NCI-H146 treated with DMSO at 0.1 percent for 48 hours (cell line): Measurements from ENCODE around the gene VSX1.
A peak's percentile ranks its signal among the peaks of the same experiment; 100 is the strongest.

ENCODE experiments used
- DNase-seq: peaks from one replicate; lab custom pipeline; 2025; ENCODE audit not compliant: unreplicated experiment; lab: John Stamatoyannopoulos, UW

VSX1 gene

GRCh38 chr20:25066386-25066785 lies 15.6 kb downstream of the VSX1 start:
- DNase-seq, result no peak

- DNase-seq, result peak; percentile 34
Observed at GRCh38 chr20:25065625-25066338, 16.2 kb downstream of the VSX1 start.

GRCh38 chr20:25065072-25065624 lies 16.8 kb downstream of the VSX1 start:
- no peak for DNase-seq

GRCh38 chr20:25064561-25065071 lies 17.3 kb downstream of the VSX1 start:
- no peak for DNase-seq

GRCh38 chr20:25063981-25064380 lies 18.0 kb downstream of the VSX1 start:
- DNase-seq, result no peak

GRCh38 chr20:25063546-25063945 lies 18.4 kb downstream of the VSX1 start:
- DNase-seq, result no peak

GRCh38 chr20:25062841-25063240 lies 19.1 kb downstream of the VSX1 start:
- no peak for DNase-seq

- no peak for DNase-seq
Observed at GRCh38 chr20:25061821-25062530, 20.0 kb downstream of the VSX1 start.

- no peak for DNase-seq
Observed at GRCh38 chr20:25061103-25061799, 20.7 kb downstream of the VSX1 start.

GRCh38 chr20:25059866-25060465 lies 22.0 kb downstream of the VSX1 start:
- no peak for DNase-seq

GRCh38 chr20:25058847-25059810 lies 22.8 kb downstream of the VSX1 start:
- DNase-seq, result no peak

- DNase-seq, result no peak
Observed at GRCh38 chr20:25058051-25058846, 23.7 kb downstream of the VSX1 start, which contains the start of gene ACSS1. Gene ACSS1 (minus strand): TSS chr20:25058139. CDS start chr20:25058102, 37 bp downstream.

GRCh38 chr20:25057234-25058050 lies 24.5 kb downstream of the VSX1 start:
- peak; percentile 50 for DNase-seq

- no peak for DNase-seq
Observed at GRCh38 chr20:25056690-25057233, 25.2 kb downstream of the VSX1 start.

GRCh38 chr20:25055711-25056495 lies 26.0 kb downstream of the VSX1 start:
- DNase-seq, result no peak

GRCh38 chr20:25054995-25055629 lies 26.8 kb downstream of the VSX1 start:
- DNase-seq, result no peak
